HG02973 (cell line): ENCODE measurements around the gene MDP1.
A peak's percentile ranks its signal among the peaks of the same experiment; 100 is the strongest.
"Not testable (repeated sequence)": the region's sequence is repeated elsewhere in the genome, so short reads cannot be mapped to it uniquely, and the experiment has no call there.

ENCODE experiments used
- ATAC-seq: cut with Tn5 transposase; IDR thresholded peaks from one replicate; pipeline ENCODE4 v1.9.1; 2021; ENCODE audit warnings: moderate library complexity; ENCODE audit not compliant: unreplicated experiment

MDP1 gene

DNA sequence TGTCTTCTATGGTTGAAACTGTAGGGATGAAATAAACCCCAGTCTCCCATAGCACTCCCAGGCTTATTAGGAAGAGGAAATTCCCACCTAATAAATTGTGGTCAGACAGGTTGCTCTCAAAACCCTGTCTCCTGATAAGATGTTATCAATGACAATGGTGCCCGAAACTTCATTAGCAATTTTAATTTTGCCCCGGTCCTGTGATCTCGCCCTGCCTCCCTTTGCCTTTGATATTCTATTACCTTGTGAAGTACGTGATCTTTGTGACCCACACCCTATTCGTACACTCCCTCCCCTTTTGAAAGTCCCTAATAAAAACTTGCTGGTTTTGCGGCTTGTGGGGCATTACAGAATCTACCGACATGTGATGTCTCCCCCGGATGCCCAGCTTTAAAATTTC is 13.3 kb downstream of the MDP1 start:
- not testable (repeated sequence) for ATAC-seq

DNA sequence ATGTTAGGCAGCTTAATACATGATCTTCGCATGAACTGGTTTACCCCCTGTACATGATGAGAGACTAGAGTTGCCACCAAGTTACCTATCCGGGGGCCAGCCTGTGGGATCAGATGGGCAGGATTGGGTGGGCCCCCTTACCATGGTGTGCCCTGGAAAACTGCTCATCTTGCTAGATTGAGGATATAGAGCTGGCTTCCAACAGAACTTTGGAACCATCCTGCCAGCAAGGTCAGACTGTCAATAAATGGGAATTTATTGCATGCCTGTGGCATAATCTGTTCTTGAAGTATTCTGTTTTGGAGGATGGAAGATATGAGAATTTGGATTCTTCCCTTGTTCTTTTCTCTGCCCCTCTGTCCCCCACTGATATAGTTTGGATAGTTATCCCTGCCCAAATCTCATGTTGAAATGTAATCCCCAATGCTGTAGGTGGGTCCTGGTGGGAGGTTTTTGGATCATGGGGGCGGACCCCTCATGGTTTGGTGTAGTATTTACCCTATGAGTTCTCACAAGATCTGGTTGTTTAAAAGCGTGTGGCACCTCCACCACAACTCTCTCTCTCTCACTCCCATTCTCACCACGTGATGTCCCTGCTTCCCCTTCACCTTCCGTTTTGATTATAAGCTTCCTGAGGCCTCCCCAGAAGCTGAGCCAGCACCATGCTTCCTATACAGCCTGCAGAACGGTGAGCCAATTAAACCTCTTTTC is 16.9 kb downstream of the MDP1 start:
- no peak for ATAC-seq

DNA sequence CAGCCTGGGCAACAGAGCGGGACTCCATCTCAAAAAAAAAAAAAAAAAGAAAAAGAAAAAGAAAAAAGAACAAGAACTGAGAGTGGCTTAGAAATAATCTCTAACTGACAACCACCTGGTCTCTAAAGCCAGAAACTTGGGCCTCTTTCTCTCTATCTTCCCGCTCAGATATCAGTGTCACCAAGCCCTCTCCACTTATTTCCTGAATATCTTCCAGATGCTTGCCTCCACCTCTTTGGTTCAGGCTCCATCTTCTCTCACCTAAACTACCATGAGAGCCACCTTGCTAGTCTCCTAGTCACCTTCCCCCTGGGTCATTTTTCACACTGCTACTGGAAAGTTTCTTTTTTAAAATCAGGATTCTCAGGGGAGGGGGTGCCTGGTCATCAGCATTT is 18.8 kb downstream of the MDP1 start:
- no peak for ATAC-seq

DNA sequence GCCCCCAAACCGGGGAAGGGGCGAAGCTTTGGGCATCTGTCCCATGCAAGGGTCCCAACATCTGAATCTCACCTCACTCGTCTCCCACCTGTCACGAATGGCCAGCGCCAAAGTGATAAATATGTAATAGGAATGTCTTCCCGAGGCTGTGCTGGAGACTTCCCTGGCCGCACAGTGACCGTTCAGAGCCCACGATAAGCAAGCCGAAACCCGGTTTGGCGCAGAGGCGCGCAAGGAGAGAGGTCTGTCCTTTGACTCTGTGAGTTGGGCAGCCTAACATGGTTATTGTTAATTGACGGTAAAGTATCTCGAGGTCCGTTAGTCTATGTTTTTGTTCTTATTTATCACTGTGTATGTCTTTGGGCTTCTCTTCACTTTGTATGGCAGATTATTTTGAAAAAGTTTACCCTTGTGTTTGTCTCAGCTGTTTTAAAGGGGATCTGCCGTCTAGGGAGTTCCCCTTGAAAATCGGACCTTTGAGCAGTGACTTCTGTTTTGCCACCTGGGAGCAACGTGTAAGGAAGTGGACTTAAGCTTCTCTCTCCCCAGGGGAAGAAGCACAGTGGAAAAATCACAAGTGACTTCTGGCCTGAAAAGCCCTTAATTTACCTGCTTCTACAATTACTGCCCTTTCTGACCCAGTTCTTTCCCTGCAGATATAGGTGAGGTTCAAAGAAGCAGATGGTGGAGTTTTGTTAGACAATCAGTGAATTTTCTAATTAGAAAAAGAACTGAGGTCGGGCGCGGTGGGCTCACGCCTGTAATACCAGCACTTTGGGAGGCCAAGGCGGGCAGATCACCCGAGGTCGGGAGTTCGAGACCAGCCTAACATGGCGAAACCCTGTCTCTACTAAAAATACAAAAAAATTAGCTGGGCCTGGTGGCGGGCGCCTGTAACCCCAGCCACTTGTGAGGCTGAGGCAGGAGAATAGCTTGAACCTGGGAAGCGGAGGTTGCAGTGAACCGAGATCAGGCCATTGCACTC is 19.5 kb downstream of the MDP1 start:
- ATAC-seq, result peak; percentile 9

DNA sequence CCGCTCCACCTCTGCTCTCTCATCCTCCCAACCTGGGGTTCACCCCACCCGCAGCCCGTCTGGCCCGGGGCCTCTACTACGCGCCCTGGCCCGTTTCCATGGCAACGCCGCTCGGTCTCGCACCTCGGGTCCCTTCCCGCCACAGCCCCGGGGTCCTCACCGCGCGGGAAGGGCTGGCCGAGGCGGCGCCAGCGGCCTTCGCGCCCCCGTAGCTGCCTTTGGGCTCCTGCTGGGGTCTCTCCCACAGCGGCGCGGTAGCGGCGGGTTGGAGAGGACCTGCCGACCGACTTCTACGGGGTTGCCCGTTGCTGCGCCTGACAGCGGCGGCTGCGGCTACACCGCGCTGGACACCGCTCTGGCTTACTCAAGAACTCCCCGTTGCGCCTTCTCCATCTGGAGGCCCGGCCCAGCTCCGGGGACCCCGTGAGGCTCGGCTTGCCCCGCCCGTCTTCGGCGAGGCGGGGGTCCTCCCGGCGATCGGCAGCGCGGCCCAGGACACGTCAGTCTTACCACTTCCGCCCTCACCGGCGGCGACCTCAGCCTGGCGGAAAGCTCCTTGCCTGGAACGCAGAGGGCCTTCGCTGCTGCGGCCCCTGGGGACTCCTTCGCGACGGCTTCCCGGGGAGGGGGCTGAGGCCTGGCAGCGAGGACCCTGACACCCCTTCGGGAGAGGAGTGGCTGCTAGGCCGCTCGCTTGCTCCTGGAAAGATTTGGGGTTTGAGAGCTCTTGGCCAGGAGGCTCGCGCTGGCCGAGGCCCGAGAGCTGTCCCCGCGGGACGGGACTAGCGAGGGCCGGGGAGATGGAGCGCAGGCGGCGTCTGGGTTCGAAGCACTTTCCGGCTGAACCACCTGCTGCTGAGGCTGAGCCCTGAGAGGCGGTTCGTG is 20.4 kb downstream of the MDP1 start, which contains the start of gene TM9SF1:
TM9SF1 (minus strand) TSS at position 256 of the 885 bp plus-strand sequence. CDS start 422 bp downstream, outside the sequence.
- ATAC-seq, result peak; percentile 67

DNA sequence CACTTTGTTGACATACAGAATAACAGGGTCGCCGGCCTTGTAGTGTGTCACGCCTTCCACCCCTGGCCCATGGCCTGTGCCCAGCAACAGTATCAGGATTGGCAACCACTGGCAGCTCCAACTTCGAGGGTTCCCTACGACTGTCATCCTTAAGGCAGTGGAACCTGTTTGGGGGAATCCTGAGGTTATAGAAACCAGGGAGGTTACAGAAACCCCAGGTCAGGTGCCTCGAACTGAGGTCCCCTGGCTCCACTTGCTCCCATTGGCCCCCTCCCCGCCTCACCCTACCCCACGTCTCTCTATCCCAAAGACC is 21.0 kb downstream of the MDP1 start:
- ATAC-seq, result no peak

DNA sequence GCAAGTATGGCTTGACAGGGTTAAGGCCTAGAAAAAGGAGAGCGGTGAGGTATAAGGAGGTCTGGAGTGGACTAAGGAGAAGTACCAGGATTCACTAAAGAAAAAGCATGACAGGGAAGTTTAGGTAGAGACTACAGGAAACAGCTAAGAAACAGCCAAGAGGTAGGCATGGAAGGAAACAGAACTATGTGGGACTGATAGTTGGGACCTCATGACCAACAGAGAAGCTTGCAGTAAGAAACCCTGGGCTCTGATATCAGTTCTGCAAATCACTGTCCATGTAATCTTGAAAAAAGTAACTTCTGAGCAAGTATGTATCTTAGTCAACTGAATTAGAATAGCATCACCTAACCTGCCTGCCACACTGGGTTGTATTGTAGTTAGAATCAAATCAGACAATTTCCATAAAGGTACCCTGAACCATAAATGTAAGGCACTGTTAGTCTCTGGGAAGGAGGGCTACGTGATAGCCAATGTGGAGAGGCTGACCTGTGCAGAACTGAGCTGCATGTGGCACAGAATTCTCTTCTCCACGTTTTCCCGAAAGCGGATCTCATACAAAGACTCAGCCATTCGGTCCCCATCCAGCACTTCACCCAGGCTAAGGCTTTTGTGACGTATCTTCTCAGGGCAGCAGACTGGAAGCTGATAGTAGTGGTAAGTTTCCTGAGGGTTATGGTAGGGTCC is 21.5 kb downstream of the MDP1 start:
- ATAC-seq, result no peak

DNA sequence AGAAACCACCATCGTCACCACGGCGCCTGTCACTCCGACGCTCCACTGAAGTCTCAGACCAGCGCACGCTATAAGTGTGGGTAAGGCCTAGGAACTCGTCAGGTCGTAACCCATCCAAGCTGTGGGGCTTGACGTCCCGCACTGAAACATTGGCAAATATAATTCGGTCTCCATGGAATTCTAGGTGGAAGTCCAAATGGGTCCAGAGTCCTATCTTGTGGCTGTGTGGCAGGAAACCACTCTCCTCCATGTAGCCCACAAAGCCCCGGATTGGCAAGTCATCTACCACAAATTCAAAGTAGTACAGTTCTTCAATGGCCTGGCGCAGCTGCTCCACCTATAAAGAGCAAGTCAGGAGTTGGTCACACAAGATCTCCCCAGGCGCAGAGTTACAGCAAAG is 22.9 kb downstream of the MDP1 start:
- no peak for ATAC-seq

DNA sequence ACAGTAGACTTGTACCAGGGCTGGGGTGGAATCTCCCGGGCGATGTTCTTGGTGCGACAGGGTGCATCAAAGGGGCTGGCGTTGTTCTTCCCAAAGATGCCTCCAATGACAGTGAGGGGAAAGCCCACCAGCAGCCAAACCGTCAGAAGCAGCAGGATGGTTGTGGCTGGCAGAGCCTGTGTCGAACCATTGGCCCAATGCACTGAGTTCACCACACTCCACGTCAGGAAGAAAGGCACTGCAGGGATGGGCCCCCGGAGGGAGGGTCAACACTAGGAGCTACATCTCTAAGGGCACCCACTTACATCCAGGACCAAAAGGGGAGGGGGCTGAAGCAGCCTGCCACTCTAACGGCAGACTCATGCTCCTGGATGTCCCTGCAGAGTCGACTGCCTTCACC is 25.4 kb downstream of the MDP1 start:
- ATAC-seq, result no peak

DNA sequence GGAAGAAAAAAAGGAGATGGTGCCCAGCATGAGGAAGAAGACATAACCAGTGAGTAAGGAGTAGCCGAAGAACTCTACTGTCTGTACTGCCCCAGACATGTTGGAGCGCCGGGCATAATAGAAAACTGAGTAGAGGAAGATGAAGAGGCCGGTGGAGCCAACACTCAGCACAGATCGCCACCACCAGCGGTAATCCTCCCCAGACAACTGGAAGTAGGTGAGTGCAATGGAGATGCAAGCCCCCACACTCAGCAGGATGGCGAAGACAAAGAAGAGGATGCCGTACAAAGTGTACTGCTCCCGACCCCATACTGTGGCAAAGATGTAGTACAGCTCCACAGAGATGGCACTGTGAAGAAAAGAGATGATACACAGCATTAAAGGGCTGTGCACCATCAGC is 26.4 kb downstream of the MDP1 start:
- ATAC-seq, result no peak

DNA sequence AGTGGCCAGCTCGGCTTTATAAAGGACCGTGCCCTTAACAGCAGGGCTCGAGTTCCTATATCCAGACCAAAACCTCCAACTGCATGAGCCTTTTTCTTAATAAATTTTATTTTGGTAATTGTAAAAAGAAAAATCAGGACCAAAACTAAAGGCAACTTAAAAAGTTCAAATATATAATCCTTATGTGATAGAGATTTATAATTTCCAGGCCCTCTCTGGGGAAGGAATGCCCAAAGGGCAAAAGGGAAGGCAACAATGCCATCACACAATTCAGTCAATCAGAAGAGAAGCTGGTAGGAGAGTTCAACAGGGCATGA is 26.8 kb downstream of the MDP1 start:
- ATAC-seq, result no peak

DNA sequence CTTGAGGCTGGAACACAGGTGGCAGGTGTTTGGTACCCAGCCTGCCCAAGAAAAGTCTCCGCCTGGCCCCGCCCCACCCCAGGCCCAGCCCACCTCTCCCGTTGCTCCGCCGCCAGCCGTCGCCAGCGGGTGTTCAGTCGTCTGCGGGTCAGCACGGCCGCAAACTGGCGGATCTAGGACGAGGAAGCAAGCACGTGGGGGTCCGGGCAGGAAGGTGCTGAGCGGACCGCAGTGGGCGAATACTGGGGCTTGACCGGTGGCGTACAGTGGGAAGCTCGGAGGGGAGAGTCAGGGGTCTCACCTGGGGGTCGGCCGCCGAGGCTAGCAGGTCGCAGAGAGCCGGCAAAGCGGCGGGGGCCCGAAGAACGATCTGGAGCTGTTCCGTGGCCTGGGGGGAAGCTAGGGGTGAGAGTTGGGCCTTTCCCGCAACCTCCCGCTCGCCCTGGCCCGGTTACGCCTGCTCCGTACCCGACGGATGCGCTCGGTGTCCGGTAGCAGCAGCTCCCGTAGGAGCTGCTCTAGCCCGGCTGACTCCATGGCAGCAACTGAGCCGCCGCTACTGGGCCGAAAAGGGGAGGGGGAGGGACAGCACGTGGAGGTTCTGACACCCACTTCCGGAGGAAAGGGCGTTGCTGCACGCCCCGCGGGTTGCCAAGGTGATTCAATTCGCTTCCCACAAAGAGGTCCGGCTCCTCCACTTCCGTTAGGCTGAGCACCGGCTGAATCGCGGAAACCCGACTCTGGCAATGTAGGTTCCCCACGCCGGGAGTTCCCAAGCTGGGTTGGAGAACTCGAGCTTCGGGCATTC is 27.4 kb downstream of the MDP1 start, which contains the start of gene IPO4:
IPO4 (minus strand) TSS at position 566 of the 808 bp plus-strand sequence; CDS start at position 537, 29 bp downstream.
- peak; percentile 69 for ATAC-seq

DNA sequence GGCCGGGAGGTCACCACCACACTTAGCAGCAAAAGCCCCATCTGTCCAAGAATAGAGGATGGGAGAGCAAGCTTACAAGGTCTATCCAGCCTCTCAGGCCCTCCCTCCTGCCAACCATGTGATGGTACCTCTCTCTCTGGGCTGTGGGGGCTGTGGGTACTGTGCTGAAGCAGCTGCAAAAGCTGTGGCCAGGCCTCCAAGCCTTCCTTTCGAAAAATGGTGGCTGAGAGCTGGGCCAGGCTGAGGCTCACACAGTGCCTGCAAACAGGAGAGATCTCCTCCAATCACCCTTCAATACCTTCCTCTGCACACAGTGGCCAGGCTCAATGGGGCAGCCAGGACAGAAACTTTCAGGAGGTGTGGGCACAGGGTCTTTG is 28.3 kb downstream of the MDP1 start:
- ATAC-seq, result no peak

DNA sequence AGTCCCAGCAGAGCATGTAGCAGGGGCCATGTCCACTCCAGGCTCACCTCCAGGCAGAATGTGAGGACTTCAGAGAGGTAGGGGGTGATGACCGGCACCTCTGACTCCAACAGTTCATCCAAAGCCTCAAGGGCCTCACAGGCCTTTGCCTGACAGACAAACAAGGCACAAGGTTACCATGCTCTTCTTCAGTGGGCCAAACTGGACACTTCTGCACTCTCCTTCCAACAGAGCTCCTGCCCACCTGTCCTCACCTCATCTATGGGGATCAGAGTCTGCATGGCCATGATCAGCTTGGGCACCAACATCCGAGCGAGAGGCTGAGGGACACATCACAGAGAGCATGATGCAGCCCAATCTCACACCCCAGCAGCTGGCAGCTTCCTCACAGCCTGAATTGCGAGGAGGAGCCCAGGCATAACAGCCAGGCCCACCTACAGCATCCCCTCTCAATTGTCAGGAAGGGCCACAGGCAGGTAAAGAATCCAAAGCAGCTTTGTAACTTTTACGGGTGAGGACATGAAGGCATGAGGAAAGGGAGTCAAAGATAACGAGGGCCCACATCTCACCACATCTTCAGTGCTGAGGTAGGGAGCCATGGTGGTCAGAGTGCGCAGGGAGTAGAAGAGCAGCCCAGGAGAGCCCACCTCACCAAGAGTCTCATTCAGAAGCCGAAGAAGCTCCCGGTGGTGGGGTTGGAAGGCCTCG is 28.9 kb downstream of the MDP1 start:
- no peak for ATAC-seq

DNA sequence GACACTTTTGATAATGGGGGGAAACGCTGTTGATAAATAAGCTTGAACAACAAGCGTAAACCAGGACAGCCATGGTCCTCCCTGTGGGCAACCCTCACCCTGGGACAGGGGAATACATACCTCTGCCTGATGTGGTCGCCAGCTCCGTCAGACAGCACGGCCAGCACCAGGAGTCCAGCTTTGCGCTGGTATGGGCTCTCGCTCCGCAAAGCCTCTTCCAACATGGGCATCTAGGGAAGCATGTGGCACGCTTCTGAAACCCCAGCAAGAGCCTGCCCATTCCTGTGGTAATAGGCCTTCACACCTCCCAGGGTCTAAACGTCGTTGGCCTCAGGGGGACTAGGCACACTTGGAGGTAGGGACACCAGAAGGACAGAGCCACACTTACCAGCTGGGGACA is 30.1 kb downstream of the MDP1 start:
- ATAC-seq, result no peak

DNA sequence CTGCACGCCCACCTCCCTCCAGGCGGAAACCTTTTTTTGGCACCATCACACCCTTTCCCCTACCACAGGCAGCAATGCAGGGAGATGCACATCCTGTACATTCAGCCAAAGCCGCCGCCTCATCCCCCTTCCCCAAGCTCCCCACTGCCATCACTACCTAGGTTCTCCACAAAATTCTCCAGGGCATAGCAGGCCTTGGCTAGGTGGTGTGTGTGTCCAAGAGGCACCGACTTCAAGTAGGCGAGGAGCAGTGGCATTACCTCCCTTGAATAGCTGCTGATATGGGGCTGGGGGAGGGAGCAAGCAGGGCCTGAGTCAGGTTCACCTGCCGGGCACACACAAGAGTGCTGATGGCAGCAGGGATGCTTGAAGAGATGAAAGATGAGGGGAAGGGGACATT is 30.8 kb downstream of the MDP1 start:
- no peak for ATAC-seq

DNA sequence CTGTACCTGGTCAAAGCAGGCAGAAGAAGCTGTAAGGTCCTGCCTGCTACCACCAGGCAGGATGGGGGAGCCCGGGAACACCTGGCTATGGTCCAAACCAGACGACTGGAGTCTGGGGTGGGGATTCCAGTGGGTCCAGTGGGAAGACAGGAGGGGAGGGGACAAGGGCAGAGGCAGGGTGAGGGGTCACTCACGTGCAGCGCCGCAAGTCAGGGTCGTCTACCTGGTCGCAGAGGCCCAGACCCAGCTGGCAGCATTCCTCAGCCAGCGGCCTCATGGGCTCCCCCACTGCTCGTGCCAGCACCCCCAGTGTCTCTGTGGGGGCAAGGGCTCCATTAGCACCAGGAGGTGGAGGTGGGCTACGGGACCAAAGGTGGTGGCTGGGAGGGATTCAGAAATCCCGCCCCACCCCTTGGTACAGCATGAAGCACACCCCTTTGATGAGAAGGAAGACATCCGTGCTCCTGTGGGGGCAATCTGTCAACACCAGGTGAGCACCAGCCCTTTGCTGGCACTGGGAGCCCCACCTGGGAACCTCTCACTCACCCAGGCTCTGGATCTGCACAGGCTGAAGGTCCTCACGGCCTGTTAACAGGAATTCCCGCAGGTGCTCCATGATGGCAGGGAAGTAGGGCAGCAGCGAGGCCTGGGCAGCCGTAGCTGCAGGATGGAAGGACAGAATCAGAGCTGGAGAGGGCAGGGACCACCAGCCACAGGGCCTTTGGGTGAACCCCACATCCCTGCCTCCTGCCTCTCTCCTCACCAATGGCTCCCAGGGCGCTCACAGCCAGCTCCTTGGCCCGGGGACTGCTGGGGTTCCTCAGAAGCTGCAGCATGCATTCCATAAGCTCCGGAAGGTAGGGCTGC is 31.5 kb downstream of the MDP1 start:
- ATAC-seq, result no peak

DNA sequence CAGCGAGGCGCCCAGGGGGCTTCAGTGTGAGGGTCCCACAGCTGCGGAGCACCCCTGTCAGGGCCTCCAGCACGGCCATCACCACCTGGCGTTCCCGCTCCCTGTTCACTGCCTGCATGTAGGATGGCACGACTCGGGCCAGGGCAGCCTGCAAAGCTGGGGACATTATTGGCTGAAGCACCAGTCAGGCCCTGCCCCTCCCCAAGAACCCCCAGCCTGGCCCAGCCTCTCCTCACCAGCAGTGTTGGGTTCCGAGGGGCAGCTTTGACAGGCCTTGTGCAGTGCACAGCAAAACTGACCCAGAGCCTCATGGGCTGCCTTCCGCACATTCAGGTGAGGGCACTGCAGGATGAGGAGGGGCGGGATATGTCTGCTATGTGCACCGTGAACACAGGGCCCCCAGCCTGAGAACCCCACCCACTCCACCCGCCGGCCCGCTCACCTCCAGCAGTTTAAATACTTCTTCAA is 32.8 kb downstream of the MDP1 start:
- no peak for ATAC-seq
